Pancreas (tissue), 10 donors: ENCODE results near the gene PXMP2. TPM values are rescaled to one million over a fixed set of nuclear protein-coding genes. Genes with fewer than 3 reads are reported as not detected.
"Not testable (repeated sequence)": the region's sequence is repeated elsewhere in the genome, so short reads cannot be mapped to it uniquely, and the experiment has no call there.

Experiments
- ATAC-seq, 4 donors: fragments of 200-7000 bp; cut with Tn5 transposase; one replicate each; pipeline versions ENCODE4 v1.8.0 to v1.9.1; 2020; ENCODE audit warnings: mild to moderate bottlenecking in 4 of 4, moderate library complexity in 4 of 4
- DNase-seq, 6 donors: peaks; one replicate each; pipeline ENCODE4 v3.0.0-alpha.2; 2020
- FAIRE-seq: peaks from 2 replicates; lab custom pipeline; 2012; peaks lifted over from hg19 to GRCh38; lab: Jason Lieb, UNC
- H3K27ac ChIP-seq, 4 donors: fragments of 200-600 bp; sonication (generic); 1 replicate in 3 of 4; 2 replicates in 1 of 4; pipeline versions ENCODE4 v1.5.0 to v1.8.0; 2020
- H3K27me3 ChIP-seq, 4 donors: fragments of 200-600 bp; one replicate each; pipeline ENCODE4 v1.8.0; 2021
- H3K36me3 ChIP-seq, 3 donors: fragments of 200-600 bp; sonication (generic) in 1 of 3; one replicate each; pipeline versions ENCODE4 v1.5.0 to v1.8.0; 2020 to 2021
- H3K4me1 ChIP-seq, 3 donors: fragments of 200-600 bp; one replicate each; pipeline ENCODE4 v1.8.0; 2021
- H3K4me3 ChIP-seq, 4 donors: fragments of 200-600 bp; sonication (generic) in 2 of 4; one replicate each; pipeline versions ENCODE4 v1.5.0 to v1.8.0; 2020 to 2021
- H3K9me3 ChIP-seq, 4 donors: fragments of 200-600 bp; one replicate each; pipeline ENCODE4 v1.8.0; 2021
- CTCF ChIP-seq, 4 donors: fragments of 200-600 bp; sonication (generic) in 3 of 4; IDR thresholded peaks; one replicate each; pipeline versions ENCODE4 v1.5.0 to v1.8.0; 2021; ENCODE audit warnings: antibody characterized with exemption in 4 of 4
- WGBS, 2 donors: extraction: QIAGEN DNeasy Blood & Tissue Kit; methylation state at CpG; one replicate each; pipeline ENCODE4 v1.1.7; 2013; 5-methylcytosine and 5-hydroxymethylcytosine counted together
- intact Hi-C, 3 donors: fragments of 100-400 bp; cut with DNase I; formaldehyde crosslinking; loops; one replicate each; pipeline versions ENCODE4 v1.11.1 to v1.14.2; 2022
- polyA plus RNA-seq, 2 donors: library from polyadenylated mRNA; stranded (reverse); fragments of 200-250 nt; gene quantifications; one replicate each; pipeline ENCODE4 v1.2.3, GENCODE V29; 2013
- total RNA-seq, 6 donors: library from RNA; stranded (reverse); fragmentation: NEBNext Ultra II Directional in 4 of 6; extraction: Animal tissue kit (Norgen Biotek cat#: 25700) in 4 of 6; gene quantifications; one replicate each; pipeline versions ENCODE4 v1.2.1 to v1.2.4, GENCODE V29; 2021 to 2023
- donor health status: healthy with polysubstance abuse.
- donor health status: DM: no; HTN: no; CAD: no; lungs with moderate emphysema.
- donor health status: DM: no; HTN: no; CAD: no.
- donor health status: control.
- donor health status: control.
- donor health status: Bipolar disorder and iron deficiency.
- donor health status: DM: yes; HTN: yes; CAD: no.
- donor health status: DM: no; HTN: no; CAD: no.
- donor health status: DM: no; HTN: no; CAD: no.
- donor health status: DM: yes; HTN: yes; CAD: no.

The PXMP2 gene
- total and polyA plus RNA-seq, 8 donors: 7.7 to 27.1 (median 13.3) TPM

- TF ChIP-seq CTCF (IDR thresholded peaks at IDR 0.05): no peak
- no peak overlapping the region for H3K27ac ChIP-seq
- no peaks in the 10 kb centered on the region for H3K4me1 ChIP-seq
- DNase-seq: no peak
- FAIRE-seq: no peak
- peaks cover 3 to 68% (median 41%) of the 10 kb centered on the region in 3 donors for H3K36me3 ChIP-seq
- intact Hi-C loops: loop anchor here in 1 of 3 donors (5.0 kb wide), 1 partner anchor 669 kb away; no protein-coding TSS in a partner anchor
- H3K27me3 ChIP-seq: no peaks in the 10 kb centered on the region
- H3K4me3 ChIP-seq: no peak overlapping the region
- H3K9me3 ChIP-seq: no peaks in the 10 kb centered on the region
- WGBS, 2 donors: 83 to 86% methylated on average over 3 of the region's 3 CpGs
- no peak for ATAC-seq
These were observed 59.2 kb downstream of the PXMP2 start for GRCh38 chr12:132746613-132747012.

GRCh38 chr12:132747395-132747794 lies 60.0 kb downstream of the PXMP2 start:
- no peak for ATAC-seq
- H3K4me1 ChIP-seq: no peaks in the 10 kb centered on the region
- no peaks in the 10 kb centered on the region for H3K27me3 ChIP-seq
- no peak for TF ChIP-seq CTCF (IDR thresholded peaks at IDR 0.05)
- intact Hi-C loops: loop anchor here in 1 of 3 donors (5.0 kb wide), 1 partner anchor 670 kb away; no protein-coding TSS in a partner anchor
- FAIRE-seq: no peak
- H3K4me3 ChIP-seq: no peak overlapping the region
- WGBS, 2 donors: 95 to 99% methylated on average over 11 of the region's 11 CpGs
- no peaks in the 10 kb centered on the region for H3K9me3 ChIP-seq
- DNase-seq: peak in 1 of 6 donors; percentile 27
- H3K36me3 ChIP-seq: peaks cover 3 to 62% (median 41%) of the 10 kb centered on the region in 3 donors
- no peak overlapping the region for H3K27ac ChIP-seq

- Histone ChIP-seq H3K9me3 (no peaks in the 10 kb centered on the region), H3K4me3 (no peak overlapping the region), H3K36me3 (peaks cover under 1 to 57% (median 44%) of the 10 kb centered on the region in 3 donors), H3K27ac (no peak overlapping the region), H3K4me1 (no peaks in the 10 kb centered on the region), H3K27me3 (no peaks in the 10 kb centered on the region)
- TF ChIP-seq CTCF (IDR thresholded peaks at IDR 0.05): no peak
- WGBS, 2 donors: 92% methylated on average over 22 of the region's 22 CpGs
- peak in 1 of 6 donors; percentile 43 for DNase-seq
- FAIRE-seq: no peak
- ATAC-seq: no peak
- intact Hi-C loops: loop anchor here in 1 of 3 donors (5.0 kb wide), 1 partner anchor 671 kb away; no protein-coding TSS in a partner anchor
These were observed 60.5 kb downstream of the PXMP2 start for GRCh38 chr12:132747896-132748295.

GRCh38 chr12:132748319-132748718 lies 60.9 kb downstream of the PXMP2 start:
- peaks cover 0 to 53% (median 47%) of the 10 kb centered on the region in 3 donors for H3K36me3 ChIP-seq
- DNase-seq (peak in 1 of 6 donors; percentile 39), ATAC-seq (no peak), FAIRE-seq (no peak)
- no peaks in the 10 kb centered on the region for H3K27me3 ChIP-seq
- H3K4me1 ChIP-seq: no peaks in the 10 kb centered on the region
- intact Hi-C loops: loop anchor here in 1 of 3 donors (5.0 kb wide), 1 partner anchor 671 kb away; no protein-coding TSS in a partner anchor
- H3K9me3 ChIP-seq: no peaks in the 10 kb centered on the region
- no peak for TF ChIP-seq CTCF (IDR thresholded peaks at IDR 0.05)
- no peak overlapping the region for H3K4me3 ChIP-seq
- H3K27ac ChIP-seq: no peak overlapping the region
- 87 to 90% methylated on average over 10 of the region's 10 CpGs for WGBS, 2 donors

- FAIRE-seq, H3K27me3 ChIP-seq, H3K4me1 ChIP-seq, H3K9me3 ChIP-seq, H3K27ac ChIP-seq, intact Hi-C loops, H3K4me3 ChIP-seq, ATAC-seq: not testable (repeated sequence)
- peak in 1 of 6 donors; percentile 5 for DNase-seq
- peaks cover 0 to 38% (median 18%) of the 10 kb centered on the region in 3 donors for H3K36me3 ChIP-seq
- 93 to 97% methylated on average over 7 of the region's 7 CpGs for WGBS, 2 donors
These were observed 66.3 kb downstream of the PXMP2 start for GRCh38 chr12:132753670-132754069.
